Neural cell (in vitro differentiated cells): ENCODE results near the gene GMPR. TPM values are rescaled to one million over a fixed set of nuclear protein-coding genes. Genes with fewer than 3 reads are reported as not detected.

Source experiments
- H2AFZ ChIP-seq: fragments of 200-600, 300-800 bp; sonication (generic), shearing (Covaris generic); 2 replicates; pipeline ENCODE4 v1.6.0; 2014; ENCODE audit warnings: low read depth, mild to moderate bottlenecking, antibody characterized with exemption, low read length, moderate library complexity
- H3F3A ChIP-seq: fragments of 200-600 bp; shearing (Covaris generic); 2 replicates; pipeline ENCODE4 v1.6.1; 2016; ENCODE audit warnings: mild to moderate bottlenecking, moderate library complexity, mixed read lengths, antibody characterized with exemption, low read length; ENCODE audit not compliant: insufficient read depth, poor library complexity, severe bottlenecking
- H3K27ac ChIP-seq: fragments of 200-600, 300-800 bp; sonication (generic), shearing (Covaris generic); 2 replicates; pipeline ENCODE4 v1.5.1; 2014; ENCODE audit warnings: mild to moderate bottlenecking, low read length, moderate library complexity
- H3K27me3 ChIP-seq: fragments of 300-800, 200-600 bp; sonication (generic), shearing (Covaris generic); 2 replicates; pipeline ENCODE4 v1.6.0; 2014; ENCODE audit warnings: mild to moderate bottlenecking, low read depth, low read length, moderate library complexity; ENCODE audit not compliant: insufficient read depth
- H3K36me3 ChIP-seq: fragments of 300-800, 200-600 bp; sonication (generic), shearing (Covaris generic); 2 replicates; pipeline ENCODE4 v1.5.1; 2014; ENCODE audit warnings: mild to moderate bottlenecking, antibody characterized with exemption, low read length, moderate library complexity; ENCODE audit not compliant: insufficient read depth
- H3K4me2 ChIP-seq: fragments of 300-800, 200-600 bp; sonication (generic), shearing (Covaris generic); 2 replicates; pipeline ENCODE4 v1.6.0; 2014; ENCODE audit warnings: mild to moderate bottlenecking, low read length
- H3K4me3 ChIP-seq: fragments of 300-800, 200-600 bp; sonication (generic), shearing (Covaris generic); 2 replicates; pipeline ENCODE4 v1.5.1; 2014; ENCODE audit warnings: mild to moderate bottlenecking, low read length, moderate library complexity
- H3K79me2 ChIP-seq: fragments of 200-600 bp; shearing (Covaris generic); replicated peaks from 2 replicates; pipeline ENCODE4 v1.6.0; 2014; ENCODE audit warnings: mild to moderate bottlenecking, low read length, moderate library complexity; ENCODE audit not compliant: insufficient read depth
- H3K9ac ChIP-seq: fragments of 300-800, 200-600 bp; sonication (generic), shearing (Covaris generic); 2 replicates; pipeline ENCODE4 v1.6.1; 2016; ENCODE audit warnings: mild to moderate bottlenecking, low read length, mixed read lengths
- H3K9me2 ChIP-seq: fragments of 200-600 bp; shearing (Covaris generic); 2 replicates; pipeline ENCODE4 v1.6.1; 2016; ENCODE audit warnings: mild to moderate bottlenecking, low read length, mixed read lengths; ENCODE audit not compliant: insufficient read depth
- H3K9me3 ChIP-seq: fragments of 200-600, 300-800 bp; sonication (generic), shearing (Covaris generic); 2 replicates; pipeline ENCODE4 v1.6.1; 2016; ENCODE audit warnings: mild to moderate bottlenecking, mixed run types, low read length, moderate library complexity, mixed read lengths
- H4K20me1 ChIP-seq: fragments of 200-600 bp; shearing (Covaris generic); 2 replicates; pipeline ENCODE4 v1.6.1; 2016; ENCODE audit warnings: mild to moderate bottlenecking, mixed run types; ENCODE audit not compliant: insufficient read depth
- CTCF ChIP-seq: fragments of 450-650 bp; IDR thresholded peaks from 2 replicates; pipeline ENCODE4 v1.5.1; 2014; ENCODE audit warnings: antibody characterized with exemption, mild to moderate bottlenecking, moderate library complexity; ENCODE audit not compliant: poor library complexity, severe bottlenecking
- EP300 ChIP-seq: fragments of 450-650 bp; conservative IDR thresholded peaks from 2 replicates; pipeline ENCODE4 v1.6.1; 2014; ENCODE audit warnings: antibody characterized with exemption, mild to moderate bottlenecking, moderate library complexity; ENCODE audit not compliant: poor library complexity, severe bottlenecking
- EZH2 ChIP-seq: fragments of 200-600, 300-800 bp; shearing (Covaris generic), sonication (generic); IDR thresholded peaks from 2 replicates; pipeline ENCODE4 v1.6.1; 2014; ENCODE audit warnings: antibody characterized with exemption, low read length, borderline replicate concordance, mild to moderate bottlenecking; ENCODE audit not compliant: insufficient read depth, poor library complexity, severe bottlenecking
- MXI1 ChIP-seq: fragments of 450-650 bp; conservative IDR thresholded peaks from 2 replicates; pipeline ENCODE4 v1.6.1; 2014; ENCODE audit warnings: antibody characterized with exemption, mild to moderate bottlenecking; ENCODE audit not compliant: poor library complexity, severe bottlenecking
- POLR2AphosphoS5 ChIP-seq: IDR thresholded peaks from 2 replicates; pipeline ENCODE4 v1.6.1; 2012
- RAD21 ChIP-seq: fragments of 450-650 bp; conservative IDR thresholded peaks from 2 replicates; pipeline ENCODE4 v1.6.1; 2014; ENCODE audit warnings: antibody characterized with exemption, mild to moderate bottlenecking, moderate library complexity
- REST ChIP-seq: IDR thresholded peaks from 2 replicates; pipeline ENCODE4 v1.6.1; 2012; ENCODE audit warnings: borderline replicate concordance
- SMC3 ChIP-seq: fragments of 450-650 bp; conservative IDR thresholded peaks from 2 replicates; pipeline ENCODE4 v1.6.1; 2014; ENCODE audit warnings: antibody characterized with exemption, mild to moderate bottlenecking, moderate library complexity; ENCODE audit not compliant: poor library complexity
- TAF1 ChIP-seq: IDR thresholded peaks from 2 replicates; pipeline ENCODE4 v1.6.1; 2012; ENCODE audit warnings: low read depth
- polyA plus RNA-seq: library from polyadenylated mRNA; depleted of rRNA; stranded (reverse); fragments of >200 nt; gene quantifications from 2 replicates; pipeline ENCODE4 v1.2.3, GENCODE V29; 2014

The GMPR gene
- polyA plus RNA-seq, 1 donor from 2014 or later = not detected

- Histone ChIP-seq H3K79me2 (no peaks in the 10 kb centered on the region), H2AFZ (no peak overlapping the region), H3K27me3 (no peaks in the 10 kb centered on the region), H3K27ac (no peak overlapping the region), H3K9me2 (no peaks in the 10 kb centered on the region), H3K4me3 (no peak overlapping the region), H3K4me2 (no peak overlapping the region), H4K20me1 (no peaks in the 10 kb centered on the region), H3K9ac (no peak overlapping the region), H3K9me3 (no peaks in the 10 kb centered on the region), H3F3A (no peaks in the 10 kb centered on the region), H3K36me3 (no peaks in the 10 kb centered on the region)
- TF ChIP-seq EP300 (no peak), EZH2 (no peak), CTCF (peak; percentile 96), MXI1 (no peak), SMC3 (peak; percentile 96), REST (no peak), TAF1 (no peak), RAD21 (peak; percentile 96), POLR2AphosphoS5 (no peak)
Observed at GRCh38 chr6:16206595-16207037, 31.8 kb upstream of the GMPR start.

- H3K4me2 ChIP-seq = no peak overlapping the region
- TF ChIP-seq REST (no peak), SMC3 (no peak), POLR2AphosphoS5 (no peak), TAF1 (no peak), EP300 (no peak)
- no peak overlapping the region for H2AFZ ChIP-seq
- H3K9me3 ChIP-seq = no peaks in the 10 kb centered on the region
- H3K9ac ChIP-seq = no peak overlapping the region
- H4K20me1 ChIP-seq = no peaks in the 10 kb centered on the region
- no peaks in the 10 kb centered on the region for H3K27me3 ChIP-seq
- no peaks in the 10 kb centered on the region for H3F3A ChIP-seq
- H3K9me2 ChIP-seq = no peaks in the 10 kb centered on the region
- H3K4me3 ChIP-seq = no peak overlapping the region
- H3K79me2 ChIP-seq = no peaks in the 10 kb centered on the region
- H3K27ac ChIP-seq = no peak overlapping the region
- H3K36me3 ChIP-seq = no peaks in the 10 kb centered on the region
Observed at GRCh38 chr6:16208989-16209388, 29.4 kb upstream of the GMPR start.
